ENCODE data around the gene ITPR3. TPM values are rescaled to one million over a fixed set of nuclear protein-coding genes. Genes with fewer than 3 reads are reported as not detected.

The ITPR3 gene
- total and polyA plus RNA-seq, 2 of the 13 experiments (the other 11 are each of a cell fraction or from before 2014, with no cell fraction given) = 3.8 to 21.4 TPM

DNA sequence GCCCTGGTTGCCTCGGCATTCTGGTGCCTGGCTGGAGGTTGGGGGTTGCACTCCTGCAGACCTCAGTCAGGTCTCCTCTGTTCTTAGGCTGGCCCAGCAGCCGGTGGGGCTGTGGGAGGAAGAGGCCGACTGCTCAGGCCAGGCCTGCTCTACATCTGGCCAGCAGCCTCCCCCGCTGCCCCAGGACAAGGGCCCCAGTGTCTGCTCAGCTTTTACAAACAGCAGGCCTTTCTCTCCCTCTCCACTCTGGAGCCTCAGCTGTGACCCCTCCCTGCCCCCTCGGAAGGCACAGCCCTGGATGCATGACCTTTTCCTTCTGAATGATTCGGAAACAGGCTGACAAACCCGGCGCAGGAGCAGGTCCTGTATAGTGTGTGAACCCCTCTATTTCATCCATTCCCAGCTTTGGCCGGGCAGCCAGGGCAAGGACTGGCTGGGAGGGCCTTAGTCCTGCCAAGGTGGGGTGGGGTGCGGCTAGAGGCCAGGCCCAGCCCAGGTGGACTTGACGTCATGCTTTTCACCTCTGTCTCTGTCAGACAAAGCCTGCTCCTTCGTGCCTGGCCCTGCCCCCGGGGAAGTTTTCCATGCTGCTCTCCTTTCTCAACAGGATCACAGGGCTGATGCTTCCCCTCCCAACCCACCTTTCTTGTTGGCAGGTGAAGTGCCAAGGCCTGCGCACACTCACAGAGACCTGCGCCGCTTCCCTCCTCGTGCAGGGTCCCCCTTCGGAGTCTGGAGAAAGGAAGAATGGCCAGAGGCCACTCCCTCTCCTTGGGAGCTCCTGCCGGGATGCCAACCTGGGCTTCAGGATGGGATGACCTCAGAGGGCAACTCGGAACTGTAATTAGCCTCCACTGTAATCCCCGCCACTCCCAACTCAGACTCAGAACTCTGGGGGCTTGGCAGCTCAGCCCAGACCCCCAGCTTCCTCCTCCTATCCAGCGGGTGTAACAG is 10.1 kb upstream of the ITPR3 start (continued):
- TF ChIP-seq, protein P1, sequence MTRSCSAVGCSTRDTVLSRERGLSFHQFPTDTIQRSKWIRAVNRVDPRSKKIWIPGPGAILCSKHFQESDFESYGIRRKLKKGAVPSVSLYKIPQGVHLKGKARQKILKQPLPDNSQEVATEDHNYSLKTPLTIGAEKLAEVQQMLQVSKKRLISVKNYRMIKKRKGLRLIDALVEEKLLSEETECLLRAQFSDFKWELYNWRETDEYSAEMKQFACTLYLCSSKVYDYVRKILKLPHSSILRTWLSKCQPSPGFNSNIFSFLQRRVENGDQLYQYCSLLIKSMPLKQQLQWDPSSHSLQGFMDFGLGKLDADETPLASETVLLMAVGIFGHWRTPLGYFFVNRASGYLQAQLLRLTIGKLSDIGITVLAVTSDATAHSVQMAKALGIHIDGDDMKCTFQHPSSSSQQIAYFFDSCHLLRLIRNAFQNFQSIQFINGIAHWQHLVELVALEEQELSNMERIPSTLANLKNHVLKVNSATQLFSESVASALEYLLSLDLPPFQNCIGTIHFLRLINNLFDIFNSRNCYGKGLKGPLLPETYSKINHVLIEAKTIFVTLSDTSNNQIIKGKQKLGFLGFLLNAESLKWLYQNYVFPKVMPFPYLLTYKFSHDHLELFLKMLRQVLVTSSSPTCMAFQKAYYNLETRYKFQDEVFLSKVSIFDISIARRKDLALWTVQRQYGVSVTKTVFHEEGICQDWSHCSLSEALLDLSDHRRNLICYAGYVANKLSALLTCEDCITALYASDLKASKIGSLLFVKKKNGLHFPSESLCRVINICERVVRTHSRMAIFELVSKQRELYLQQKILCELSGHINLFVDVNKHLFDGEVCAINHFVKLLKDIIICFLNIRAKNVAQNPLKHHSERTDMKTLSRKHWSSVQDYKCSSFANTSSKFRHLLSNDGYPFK (CRISPR knock-in tag; IDR thresholded peaks at IDR 0.05; ENCODE audit: borderline replicate concordance) = 0 out of 2 replicates have a peak, but pooled peaks have one; percentile 12
- TF ChIP-seq SRF (IDR thresholded peaks at IDR 0.05; ENCODE audit: low read depth, low read length) (no peak), CAMTA2 (CRISPR knock-in tag; IDR thresholded peaks at IDR 0.05; ENCODE audit: borderline replicate concordance) (0 out of 2 replicates have a peak, but pooled peaks have one; percentile 40), TCF7 (IDR thresholded peaks at IDR 0.05; ENCODE audit: low read depth) (no peak), SMAD1 (CRISPR knock-in tag; IDR thresholded peaks at IDR 0.05; ENCODE audit: borderline replicate concordance, low read depth) (no peak), ZNF629 (CRISPR knock-in tag; conservative IDR thresholded peaks at IDR 0.05) (0 out of 2 replicates have a peak, but pooled peaks have one; percentile 1), GABPB1 (CRISPR knock-in tag; IDR thresholded peaks at IDR 0.05) (peak; percentile 42; the same call in 1 of the 2 replicates), BCL6 (CRISPR knock-in tag; IDR thresholded peaks at IDR 0.05) (peak; percentile 13; the same call in 1 of the 2 replicates)
- TF ChIP-seq, protein P2, sequence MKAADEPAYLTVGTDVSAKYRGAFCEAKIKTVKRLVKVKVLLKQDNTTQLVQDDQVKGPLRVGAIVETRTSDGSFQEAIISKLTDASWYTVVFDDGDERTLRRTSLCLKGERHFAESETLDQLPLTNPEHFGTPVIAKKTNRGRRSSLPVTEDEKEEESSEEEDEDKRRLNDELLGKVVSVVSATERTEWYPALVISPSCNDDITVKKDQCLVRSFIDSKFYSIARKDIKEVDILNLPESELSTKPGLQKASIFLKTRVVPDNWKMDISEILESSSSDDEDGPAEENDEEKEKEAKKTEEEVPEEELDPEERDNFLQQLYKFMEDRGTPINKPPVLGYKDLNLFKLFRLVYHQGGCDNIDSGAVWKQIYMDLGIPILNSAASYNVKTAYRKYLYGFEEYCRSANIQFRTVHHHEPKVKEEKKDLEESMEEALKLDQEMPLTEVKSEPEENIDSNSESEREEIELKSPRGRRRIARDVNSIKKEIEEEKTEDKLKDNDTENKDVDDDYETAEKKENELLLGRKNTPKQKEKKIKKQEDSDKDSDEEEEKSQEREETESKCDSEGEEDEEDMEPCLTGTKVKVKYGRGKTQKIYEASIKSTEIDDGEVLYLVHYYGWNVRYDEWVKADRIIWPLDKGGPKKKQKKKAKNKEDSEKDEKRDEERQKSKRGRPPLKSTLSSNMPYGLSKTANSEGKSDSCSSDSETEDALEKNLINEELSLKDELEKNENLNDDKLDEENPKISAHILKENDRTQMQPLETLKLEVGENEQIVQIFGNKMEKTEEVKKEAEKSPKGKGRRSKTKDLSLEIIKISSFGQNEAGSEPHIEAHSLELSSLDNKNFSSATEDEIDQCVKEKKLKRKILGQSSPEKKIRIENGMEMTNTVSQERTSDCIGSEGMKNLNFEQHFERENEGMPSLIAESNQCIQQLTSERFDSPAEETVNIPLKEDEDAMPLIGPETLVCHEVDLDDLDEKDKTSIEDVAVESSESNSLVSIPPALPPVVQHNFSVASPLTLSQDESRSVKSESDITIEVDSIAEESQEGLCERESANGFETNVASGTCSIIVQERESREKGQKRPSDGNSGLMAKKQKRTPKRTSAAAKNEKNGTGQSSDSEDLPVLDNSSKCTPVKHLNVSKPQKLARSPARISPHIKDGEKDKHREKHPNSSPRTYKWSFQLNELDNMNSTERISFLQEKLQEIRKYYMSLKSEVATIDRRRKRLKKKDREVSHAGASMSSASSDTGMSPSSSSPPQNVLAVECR (CRISPR knock-in tag; IDR thresholded peaks at IDR 0.05; ENCODE audit: borderline replicate concordance) = no peak
- TF ChIP-seq, protein P3, sequence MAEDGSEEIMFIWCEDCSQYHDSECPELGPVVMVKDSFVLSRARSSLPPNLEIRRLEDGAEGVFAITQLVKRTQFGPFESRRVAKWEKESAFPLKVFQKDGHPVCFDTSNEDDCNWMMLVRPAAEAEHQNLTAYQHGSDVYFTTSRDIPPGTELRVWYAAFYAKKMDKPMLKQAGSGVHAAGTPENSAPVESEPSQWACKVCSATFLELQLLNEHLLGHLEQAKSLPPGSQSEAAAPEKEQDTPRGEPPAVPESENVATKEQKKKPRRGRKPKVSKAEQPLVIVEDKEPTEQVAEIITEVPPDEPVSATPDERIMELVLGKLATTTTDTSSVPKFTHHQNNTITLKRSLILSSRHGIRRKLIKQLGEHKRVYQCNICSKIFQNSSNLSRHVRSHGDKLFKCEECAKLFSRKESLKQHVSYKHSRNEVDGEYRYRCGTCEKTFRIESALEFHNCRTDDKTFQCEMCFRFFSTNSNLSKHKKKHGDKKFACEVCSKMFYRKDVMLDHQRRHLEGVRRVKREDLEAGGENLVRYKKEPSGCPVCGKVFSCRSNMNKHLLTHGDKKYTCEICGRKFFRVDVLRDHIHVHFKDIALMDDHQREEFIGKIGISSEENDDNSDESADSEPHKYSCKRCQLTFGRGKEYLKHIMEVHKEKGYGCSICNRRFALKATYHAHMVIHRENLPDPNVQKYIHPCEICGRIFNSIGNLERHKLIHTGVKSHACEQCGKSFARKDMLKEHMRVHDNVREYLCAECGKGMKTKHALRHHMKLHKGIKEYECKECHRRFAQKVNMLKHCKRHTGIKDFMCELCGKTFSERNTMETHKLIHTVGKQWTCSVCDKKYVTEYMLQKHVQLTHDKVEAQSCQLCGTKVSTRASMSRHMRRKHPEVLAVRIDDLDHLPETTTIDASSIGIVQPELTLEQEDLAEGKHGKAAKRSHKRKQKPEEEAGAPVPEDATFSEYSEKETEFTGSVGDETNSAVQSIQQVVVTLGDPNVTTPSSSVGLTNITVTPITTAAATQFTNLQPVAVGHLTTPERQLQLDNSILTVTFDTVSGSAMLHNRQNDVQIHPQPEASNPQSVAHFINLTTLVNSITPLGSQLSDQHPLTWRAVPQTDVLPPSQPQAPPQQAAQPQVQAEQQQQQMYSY (CRISPR knock-in tag; IDR thresholded peaks at IDR 0.05) = no peak
- TF ChIP-seq, protein P4, sequence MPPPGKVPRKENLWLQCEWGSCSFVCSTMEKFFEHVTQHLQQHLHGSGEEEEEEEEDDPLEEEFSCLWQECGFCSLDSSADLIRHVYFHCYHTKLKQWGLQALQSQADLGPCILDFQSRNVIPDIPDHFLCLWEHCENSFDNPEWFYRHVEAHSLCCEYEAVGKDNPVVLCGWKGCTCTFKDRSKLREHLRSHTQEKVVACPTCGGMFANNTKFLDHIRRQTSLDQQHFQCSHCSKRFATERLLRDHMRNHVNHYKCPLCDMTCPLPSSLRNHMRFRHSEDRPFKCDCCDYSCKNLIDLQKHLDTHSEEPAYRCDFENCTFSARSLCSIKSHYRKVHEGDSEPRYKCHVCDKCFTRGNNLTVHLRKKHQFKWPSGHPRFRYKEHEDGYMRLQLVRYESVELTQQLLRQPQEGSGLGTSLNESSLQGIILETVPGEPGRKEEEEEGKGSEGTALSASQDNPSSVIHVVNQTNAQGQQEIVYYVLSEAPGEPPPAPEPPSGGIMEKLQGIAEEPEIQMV (CRISPR knock-in tag; IDR thresholded peaks at IDR 0.05; ENCODE audit: low read depth) = no peak
- TF ChIP-seq, protein P5, sequence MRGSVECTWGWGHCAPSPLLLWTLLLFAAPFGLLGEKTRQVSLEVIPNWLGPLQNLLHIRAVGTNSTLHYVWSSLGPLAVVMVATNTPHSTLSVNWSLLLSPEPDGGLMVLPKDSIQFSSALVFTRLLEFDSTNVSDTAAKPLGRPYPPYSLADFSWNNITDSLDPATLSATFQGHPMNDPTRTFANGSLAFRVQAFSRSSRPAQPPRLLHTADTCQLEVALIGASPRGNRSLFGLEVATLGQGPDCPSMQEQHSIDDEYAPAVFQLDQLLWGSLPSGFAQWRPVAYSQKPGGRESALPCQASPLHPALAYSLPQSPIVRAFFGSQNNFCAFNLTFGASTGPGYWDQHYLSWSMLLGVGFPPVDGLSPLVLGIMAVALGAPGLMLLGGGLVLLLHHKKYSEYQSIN (CRISPR knock-in tag; IDR thresholded peaks at IDR 0.05; ENCODE audit: borderline replicate concordance) = no peak

All from HepG2 (cell line).